Stimulated activated CD4-positive, alpha-beta T cell treated with anti-CD3 and anti-CD28 coated beads, Interleukin-4, amount 100 ng/mL, for 24 hours (primary cell): ENCODE data around the gene KCTD5.
A peak's percentile ranks its signal among the peaks of the same experiment; 100 is the strongest.
"Not testable (repeated sequence)": the region's sequence is repeated elsewhere in the genome, so short reads cannot be mapped to it uniquely, and the experiment has no call there.

ENCODE experiments used
- DNase-seq: peaks from one replicate; pipeline ENCODE4 v3.0.0-alpha.2; 2020

KCTD5 gene

GRCh38 chr16:2682209-2683021 lies at the start of gene KCTD5:
TSS of gene KCTD5 (plus strand) at chr16:2682523. CDS start at chr16:2682549, 26 bp downstream.
- peak; percentile 99 for DNase-seq

GRCh38 chr16:2639071-2639721 lies 43.1 kb upstream of the KCTD5 start:
- peak; percentile 65 for DNase-seq

DNA sequence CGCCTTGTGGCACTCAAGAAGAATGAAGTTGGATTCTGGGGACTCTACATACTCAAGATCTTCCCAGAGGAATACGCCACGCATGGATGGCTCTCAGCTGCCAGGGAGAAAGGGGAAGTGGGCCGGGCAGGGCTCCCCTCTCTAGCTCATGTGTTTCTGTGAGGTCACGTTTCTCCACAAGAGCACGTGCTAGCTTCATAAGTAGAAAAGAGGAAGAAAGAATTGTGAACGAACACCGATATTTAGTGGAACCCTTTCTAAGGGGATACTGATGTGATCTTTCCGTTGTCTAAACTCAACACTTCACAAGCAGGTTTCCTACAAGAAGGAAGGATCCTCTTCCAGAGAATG lies 42.6 kb upstream of the KCTD5 start:
- DNase-seq = not testable (repeated sequence)

GRCh38 chr16:2642561-2642960 lies 39.8 kb upstream of the KCTD5 start:
- not testable (repeated sequence) for DNase-seq

- DNase-seq = not testable (repeated sequence)
Observed at GRCh38 chr16:2644754-2645453, 37.4 kb upstream of the KCTD5 start.

GRCh38 chr16:2651268-2651871 lies 31.0 kb upstream of the KCTD5 start:
- DNase-seq = not testable (repeated sequence)

DNA sequence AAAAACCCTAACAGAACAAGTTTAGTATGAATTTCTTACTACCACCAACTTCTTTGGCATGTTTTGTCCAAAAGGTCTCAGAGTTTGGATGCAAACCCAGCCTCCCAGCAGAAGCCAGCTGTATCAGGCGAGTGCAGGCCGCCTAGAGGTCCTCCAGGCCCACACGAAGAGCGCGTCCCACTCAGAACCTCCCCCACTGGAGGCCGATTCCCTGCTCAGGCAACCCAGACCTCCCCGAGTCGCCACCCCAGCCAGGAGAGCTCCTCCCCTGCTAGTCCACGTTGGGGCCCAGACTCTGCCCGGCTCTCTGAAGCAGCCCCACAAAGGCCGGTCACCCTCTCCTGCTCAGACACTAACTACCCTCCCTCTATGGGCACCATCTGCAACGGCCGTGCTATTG lies 28.4 kb upstream of the KCTD5 start:
- DNase-seq = not testable (repeated sequence)

DNA sequence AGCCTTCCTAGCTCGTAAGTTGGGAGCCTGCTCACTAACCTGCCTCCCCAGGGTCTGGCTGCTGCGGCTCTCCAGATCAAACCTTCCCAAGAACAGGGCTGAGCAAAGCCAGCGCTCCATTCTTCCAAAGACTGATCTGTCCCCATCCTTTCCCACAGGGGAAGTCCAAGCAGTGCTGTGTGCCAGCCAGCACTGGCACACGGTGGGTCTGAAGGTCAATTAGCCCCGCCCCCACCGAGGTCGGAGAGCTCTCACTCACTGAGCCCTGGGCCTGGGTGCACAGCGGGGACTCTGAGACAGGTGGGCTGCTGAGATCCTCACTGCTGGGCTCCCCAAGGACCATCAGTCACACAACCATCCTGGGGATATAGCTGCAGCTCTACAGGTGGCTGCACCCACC lies 27.4 kb upstream of the KCTD5 start:
- not testable (repeated sequence) for DNase-seq

DNA sequence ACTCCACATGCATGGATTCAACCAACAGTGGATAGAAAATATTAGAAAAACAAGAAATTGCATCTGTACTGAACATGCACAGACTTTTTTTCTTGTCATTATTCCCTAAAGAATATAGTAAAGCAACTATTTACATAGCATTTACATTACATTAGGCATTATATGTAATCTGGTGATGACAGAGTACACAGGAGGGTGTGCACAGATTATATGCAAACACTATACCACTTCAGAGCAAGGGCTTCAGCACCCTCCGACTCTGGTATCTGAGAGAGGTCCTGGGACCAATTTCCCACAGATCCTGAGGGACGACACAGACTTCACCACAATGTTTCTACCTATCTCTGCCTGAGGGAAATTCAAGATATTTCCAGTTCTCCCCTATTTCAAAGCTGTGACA lies 25.3 kb upstream of the KCTD5 start:
- DNase-seq = no peak

DNA sequence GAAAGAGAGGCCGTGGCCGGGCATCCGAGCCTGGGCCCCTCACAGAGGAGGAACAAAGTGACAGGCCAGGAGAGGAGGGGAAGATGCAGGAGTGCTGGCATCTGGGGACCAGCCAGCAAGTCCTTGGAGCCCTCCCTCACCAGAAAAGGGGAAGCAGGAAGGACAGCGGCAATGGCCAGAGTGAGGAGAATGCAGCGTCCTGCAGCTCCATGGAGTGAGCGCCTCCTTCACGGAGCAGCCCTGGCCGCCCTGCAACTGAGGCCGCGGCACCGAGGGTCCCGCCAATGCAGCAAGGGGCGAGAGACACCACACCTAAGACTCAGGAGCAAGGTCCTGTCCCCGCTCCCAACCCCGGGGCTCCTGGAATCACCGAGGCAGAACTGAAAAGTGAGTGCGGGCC lies 24.5 kb upstream of the KCTD5 start:
- not testable (repeated sequence) for DNase-seq

DNA sequence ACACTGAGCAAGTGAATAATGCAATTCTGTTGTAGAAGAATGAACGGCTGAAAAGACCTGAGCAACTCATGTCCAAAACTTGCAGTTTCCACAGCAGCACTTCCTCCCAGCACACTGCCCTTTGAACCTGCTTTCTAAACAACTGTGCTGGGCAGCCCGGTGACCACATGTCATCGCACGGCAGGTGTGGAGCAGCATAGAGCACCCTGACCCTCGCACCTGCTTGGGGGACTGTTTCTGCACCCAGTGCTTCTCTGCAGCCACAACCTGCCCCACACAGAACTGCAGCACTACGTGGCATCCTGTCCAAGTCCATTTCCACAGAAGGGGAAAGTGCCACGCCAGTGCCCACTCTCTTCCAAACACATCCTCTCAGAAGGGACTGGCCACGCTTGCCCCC lies 22.8 kb upstream of the KCTD5 start:
- not testable (repeated sequence) for DNase-seq

GRCh38 chr16:2660014-2660662 lies 22.2 kb upstream of the KCTD5 start:
- not testable (repeated sequence) for DNase-seq

- DNase-seq = peak; percentile 43
Observed at GRCh38 chr16:2660755-2661373, 21.5 kb upstream of the KCTD5 start.

- DNase-seq = peak; percentile 79
Observed at GRCh38 chr16:2663553-2664546, 18.5 kb upstream of the KCTD5 start.

GRCh38 chr16:2664574-2664982 lies 17.7 kb upstream of the KCTD5 start:
- no peak for DNase-seq

- not testable (repeated sequence) for DNase-seq
Observed at GRCh38 chr16:2666671-2667070, 15.7 kb upstream of the KCTD5 start.

DNA sequence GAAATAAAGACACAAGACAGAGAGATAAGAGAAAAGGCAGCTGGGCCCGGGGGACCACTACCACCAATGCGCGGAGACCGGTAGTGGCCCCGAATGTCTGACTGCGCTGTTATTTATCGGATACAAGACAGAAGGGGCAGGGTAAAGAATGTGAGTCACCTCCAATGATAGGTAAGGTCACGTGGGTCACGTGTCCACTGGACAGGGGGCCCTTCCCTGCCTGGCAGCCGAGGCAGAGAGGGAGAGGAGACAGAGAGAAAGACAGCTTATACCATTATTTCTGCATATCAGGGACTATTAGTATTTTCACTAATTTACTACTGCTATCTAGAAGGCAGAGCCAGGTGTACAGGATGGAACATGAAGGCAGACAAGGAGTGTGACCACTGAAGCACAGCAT lies 12.7 kb upstream of the KCTD5 start:
- DNase-seq = not testable (repeated sequence)

DNA sequence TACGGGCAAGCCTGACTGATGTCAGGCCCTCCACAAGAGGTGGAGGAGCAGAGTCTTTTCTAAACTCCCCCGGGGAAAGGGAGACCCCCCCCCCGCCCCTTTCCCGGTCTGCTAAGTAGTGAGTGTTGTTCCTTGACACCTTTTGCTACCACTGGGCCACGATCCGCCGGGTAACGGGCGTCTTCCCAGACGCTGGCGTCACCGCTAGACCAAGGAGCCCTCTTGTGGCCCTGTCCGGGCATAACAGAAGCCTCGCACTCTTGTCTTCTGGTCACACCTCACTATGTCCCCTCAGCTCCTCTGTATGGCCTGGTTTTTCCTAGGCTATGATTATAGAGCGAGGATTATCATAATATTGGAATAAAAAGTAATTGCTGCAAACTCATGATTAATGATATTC lies 12.3 kb upstream of the KCTD5 start:
- DNase-seq = peak; percentile 76

- peak; percentile 31 for DNase-seq
Observed at GRCh38 chr16:2671193-2671592, 11.1 kb upstream of the KCTD5 start.

DNA sequence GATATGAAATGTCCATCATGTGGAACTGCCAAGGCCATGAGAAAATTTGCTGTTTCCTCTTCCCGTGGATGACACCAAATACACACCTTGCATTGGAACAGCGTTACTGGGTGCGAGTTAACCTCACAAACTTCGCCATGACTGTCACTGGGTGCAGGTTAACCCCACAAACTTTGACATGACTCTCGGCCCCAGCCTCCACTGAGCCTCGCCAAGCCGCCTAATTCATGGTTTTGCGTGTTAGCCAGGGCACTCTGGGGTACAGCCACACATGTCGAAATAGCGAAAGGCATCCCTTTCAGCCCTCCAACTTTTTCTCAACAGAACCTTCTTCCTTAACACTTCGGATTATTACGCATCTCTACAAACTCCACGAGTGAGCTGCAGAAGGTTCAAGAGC lies 10.6 kb upstream of the KCTD5 start:
- DNase-seq = no peak
